Activated T-cell treated with anti-CD3 and anti-CD28 coated beads, Interleukin-2, amount 50 U/mL, for 72 hours (primary cell): ENCODE results near the gene POLD1. TPM values are rescaled to one million over a fixed set of nuclear protein-coding genes. Genes with fewer than 3 reads are reported as not detected.
A peak's percentile ranks its signal among the peaks of the same experiment; 100 is the strongest.
"Not testable (repeated sequence)": the region's sequence is repeated elsewhere in the genome, so short reads cannot be mapped to it uniquely, and the experiment has no call there.

Experiments
- ATAC-seq, 2 donors: fragments of 150-1000 bp; cut with Tn5 transposase; replicated peaks in 1 of 2; 2 replicates each; pipeline ENCODE4 v1.10.0; 2021; ENCODE audit warnings: moderate library complexity in 2 of 2, mild to moderate bottlenecking in 1 of 2
- DNase-seq, 2 donors: peaks; one replicate each; pipeline ENCODE4 v3.0.0; 2021 to 2022; ENCODE audit warnings: mixed read lengths in 1 of 2
- H3K27ac Mint-ChIP-seq: one replicate; pipeline ENCODE4 v1.8.0; 2022; ENCODE audit warnings: mild to moderate bottlenecking, moderate library complexity, mixed read lengths
- H3K27me3 Mint-ChIP-seq: one replicate; pipeline ENCODE4 v1.8.0; 2022; ENCODE audit warnings: low read depth, mixed read lengths
- H3K36me3 Mint-ChIP-seq, 2 donors: one replicate each; pipeline ENCODE4 v1.8.0; 2022; ENCODE audit warnings: mixed read lengths in 2 of 2, mild to moderate bottlenecking in 1 of 2; ENCODE audit not compliant: insufficient read depth in 2 of 2
- H3K4me1 Mint-ChIP-seq: one replicate; pipeline ENCODE4 v1.8.0; 2022; ENCODE audit warnings: low read depth, mixed read lengths
- H3K4me3 Mint-ChIP-seq, 2 donors: one replicate each; pipeline ENCODE4 v1.8.0; 2022; ENCODE audit warnings: mild to moderate bottlenecking in 2 of 2, mixed read lengths in 2 of 2, moderate library complexity in 2 of 2
- H3K9me3 Mint-ChIP-seq, 2 donors: one replicate each; pipeline ENCODE4 v1.8.0; 2022; ENCODE audit warnings: mixed read lengths in 2 of 2
- total RNA-seq, 2 donors: library from RNA; stranded (reverse); gene quantifications; one replicate each; pipeline ENCODE4 v1.2.3, GENCODE V29; 2022

POLD1 gene
- 100 to 1,000 TPM; 133 to 162 TPM for total RNA-seq

GRCh38 chr19:50383852-50384684 is at the start of gene POLD1:
TSS of gene POLD1 (plus strand) at chr19:50384347. CDS start at chr19:50398852, 14,505 bp downstream.
- H3K36me3 Mint-ChIP-seq = peaks cover 12 to 27% of the 10 kb centered on the region in 2 donors
- H3K4me1 Mint-ChIP-seq = peaks cover 46% of the 10 kb centered on the region
- peak within 1 kb of the TSS; percentile 74 for H3K27ac Mint-ChIP-seq
- ATAC-seq (peak; percentile 90 to 92), DNase-seq (peak; percentile 99)
- no peaks in the 10 kb centered on the region for H3K9me3 Mint-ChIP-seq
- H3K4me3 Mint-ChIP-seq = peak within 1 kb of the TSS; percentile 88 to 98
- H3K27me3 Mint-ChIP-seq = no peaks in the 10 kb centered on the region

- ATAC-seq (no peak), DNase-seq (no peak)
- Mint-ChIP-seq H3K36me3 (peaks cover 7 to 17% of the 10 kb centered on the region in 2 donors), H3K4me3 (peak overlapping the region; percentile 59 to 72), H3K27me3 (peaks cover 45% of the 10 kb centered on the region), H3K4me1 (peaks cover 53% of the 10 kb centered on the region), H3K9me3 (peaks cover 0 to 5% of the 10 kb centered on the region in 2 donors), H3K27ac (peak overlapping the region; percentile 7)
Measured at GRCh38 chr19:50334741-50335421, 49.3 kb upstream of the POLD1 start.

DNA sequence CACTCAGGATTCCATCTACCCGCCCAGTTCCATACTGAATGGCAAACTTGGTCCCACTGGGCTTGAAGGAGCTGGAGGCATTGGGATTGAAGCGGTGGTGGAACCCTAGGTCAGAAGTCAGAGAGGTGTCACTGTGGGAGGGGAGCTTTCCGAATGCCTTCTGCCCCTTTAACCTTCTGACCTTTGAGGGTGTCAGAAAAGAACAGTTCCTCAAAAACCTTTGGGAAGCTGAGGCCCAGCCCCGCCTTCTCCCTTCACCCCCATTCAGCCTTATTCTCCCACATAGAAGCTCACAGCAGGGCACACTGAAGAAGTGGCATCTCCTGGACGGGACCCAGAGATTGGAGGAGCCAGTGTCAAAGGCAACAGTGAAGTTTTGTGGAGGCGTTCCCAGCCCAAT is 47.1 kb upstream of the POLD1 start:
- Mint-ChIP-seq H3K27me3 (peaks cover 30% of the 10 kb centered on the region), H3K4me1 (peaks cover 34% of the 10 kb centered on the region), H3K36me3 (peaks cover 3 to 12% of the 10 kb centered on the region in 2 donors)
- DNase-seq, H3K4me3 Mint-ChIP-seq, H3K9me3 Mint-ChIP-seq, ATAC-seq, H3K27ac Mint-ChIP-seq: not testable (repeated sequence)

GRCh38 chr19:50340331-50340730 is 43.8 kb upstream of the POLD1 start:
- Mint-ChIP-seq H3K4me1 (peaks cover 25% of the 10 kb centered on the region), H3K9me3 (peaks cover 0 to 2% of the 10 kb centered on the region in 2 donors), H3K27me3 (peaks cover 15% of the 10 kb centered on the region), H3K4me3 (no peak overlapping the region), H3K36me3 (peaks cover 10 to 20% of the 10 kb centered on the region in 2 donors), H3K27ac (no peak overlapping the region)
- DNase-seq = no peak
- ATAC-seq = no peak

DNA sequence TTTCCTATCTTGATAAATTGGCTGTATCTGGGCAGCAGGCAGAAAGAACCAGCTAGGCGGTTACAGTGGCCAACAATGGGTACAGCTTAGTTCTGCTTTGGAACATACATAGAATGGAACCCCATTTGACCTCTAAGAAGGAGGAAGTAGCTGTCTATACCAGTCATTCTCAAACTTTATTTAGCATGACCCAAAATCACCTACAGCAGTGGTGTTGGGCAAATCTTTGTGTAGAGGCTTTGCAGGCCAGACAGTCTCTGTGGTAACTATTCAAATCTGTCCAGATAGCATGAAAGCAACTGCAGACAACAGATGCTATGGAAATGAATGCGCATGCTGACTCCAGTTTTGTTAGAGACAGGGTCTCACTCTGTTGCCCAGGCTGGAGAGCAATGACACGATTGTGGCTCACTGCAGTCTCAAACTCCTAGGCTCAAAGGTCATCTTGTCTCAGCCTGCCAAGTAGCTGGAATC is 43.0 kb upstream of the POLD1 start:
- H3K36me3 Mint-ChIP-seq = peaks cover 7 to 18% of the 10 kb centered on the region in 2 donors
- peaks cover 0 to 2% of the 10 kb centered on the region in 2 donors for H3K9me3 Mint-ChIP-seq
- peaks cover 7% of the 10 kb centered on the region for H3K27me3 Mint-ChIP-seq

DNA sequence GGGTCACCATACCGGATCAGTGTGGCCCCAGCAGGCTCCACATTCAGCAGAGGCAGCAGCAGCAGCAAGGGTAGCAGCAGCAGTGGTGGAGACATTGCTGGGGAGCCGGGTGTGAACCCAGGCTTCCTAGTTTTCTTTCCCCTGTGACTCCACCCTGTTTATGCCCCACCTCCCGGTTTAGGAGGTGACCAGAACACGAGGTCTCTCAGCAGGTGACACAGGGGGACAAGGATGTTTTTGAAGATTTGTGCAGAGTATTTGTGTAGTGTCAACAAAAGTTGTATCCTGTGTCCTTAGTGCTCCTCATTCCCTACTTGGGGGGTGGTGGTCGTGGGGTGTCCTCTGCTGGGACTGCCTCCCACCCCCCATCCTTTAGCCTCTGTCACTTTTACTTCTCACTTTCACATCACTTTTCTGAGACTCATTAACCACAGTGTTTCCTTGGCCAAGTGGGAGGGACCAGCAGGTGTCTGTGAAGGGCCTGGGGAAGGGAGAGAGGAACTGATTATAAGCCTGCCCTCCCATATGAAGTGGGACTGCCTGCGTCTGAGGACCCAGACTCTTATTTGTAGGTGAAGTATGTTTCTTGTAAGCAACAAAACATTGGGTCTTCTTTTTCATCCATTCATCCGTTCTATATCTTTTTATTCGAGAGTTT is 39.4 kb upstream of the POLD1 start:
- peaks cover 0 to 2% of the 10 kb centered on the region in 2 donors for H3K9me3 Mint-ChIP-seq
- peak overlapping the region; percentile 23 to 63 for H3K4me3 Mint-ChIP-seq
- ATAC-seq (peak in 1 of 2 donors; percentile 20), DNase-seq (no peak)
- H3K27me3 Mint-ChIP-seq = no peaks in the 10 kb centered on the region
- H3K27ac Mint-ChIP-seq = no peak overlapping the region
- peaks cover 61% of the 10 kb centered on the region for H3K4me1 Mint-ChIP-seq
- H3K36me3 Mint-ChIP-seq = peaks cover 7 to 17% of the 10 kb centered on the region in 2 donors

More for the DNA sequence above, 43.0 kb upstream of the POLD1 start:
- ATAC-seq (peak; percentile 73 to 79), DNase-seq (no peak)
- Mint-ChIP-seq H3K4me1 (peaks cover 26% of the 10 kb centered on the region), H3K27ac (no peak overlapping the region), H3K4me3 (peak overlapping the region in 1 of 2 donors; percentile 59)

DNA sequence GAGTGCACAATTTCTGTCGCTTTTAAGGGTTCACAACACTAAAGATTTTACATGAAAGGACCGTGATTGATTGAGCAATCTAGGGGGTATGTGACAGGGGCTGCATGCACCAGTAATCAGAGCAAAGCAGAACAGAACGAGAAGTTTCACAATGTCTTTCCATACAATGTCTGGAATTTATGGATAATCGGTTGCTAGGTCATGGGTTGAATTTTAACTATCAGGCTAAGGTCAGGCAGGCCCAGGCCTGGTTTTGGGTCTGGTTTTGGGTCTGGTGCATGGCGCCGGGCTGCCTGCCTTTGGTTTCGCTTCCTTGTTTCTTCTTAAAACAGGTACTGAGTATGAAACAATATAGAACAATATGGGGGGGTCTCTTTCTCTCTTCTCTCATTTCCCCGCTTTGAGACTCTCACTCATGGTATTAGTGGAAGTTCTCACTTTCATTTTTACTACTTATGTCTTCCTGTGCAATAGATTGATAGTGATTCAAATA is 37.0 kb upstream of the POLD1 start:
- H3K9me3 Mint-ChIP-seq, H3K27me3 Mint-ChIP-seq: not testable (repeated sequence)
- Mint-ChIP-seq H3K27ac (peak overlapping the region; percentile 74), H3K36me3 (peaks cover 7 to 17% of the 10 kb centered on the region in 2 donors), H3K4me1 (peaks cover 61% of the 10 kb centered on the region), H3K4me3 (peak overlapping the region; percentile 70 to 80)
- ATAC-seq (peak; percentile 88), DNase-seq (peak in 1 of 2 donors; percentile 57)

- Mint-ChIP-seq H3K27me3 (no peaks in the 10 kb centered on the region), H3K36me3 (peaks cover 5 to 9% of the 10 kb centered on the region in 2 donors), H3K4me1 (peaks cover 52% of the 10 kb centered on the region), H3K27ac (peak overlapping the region; percentile 31), H3K9me3 (no peaks in the 10 kb centered on the region), H3K4me3 (peak overlapping the region in 1 of 2 donors; percentile 12)
- ATAC-seq (no peak), DNase-seq (no peak)
Measured at GRCh38 chr19:50349277-50350057, 34.7 kb upstream of the POLD1 start.

- no peaks in the 10 kb centered on the region for H3K27me3 Mint-ChIP-seq
- no peak overlapping the region for H3K27ac Mint-ChIP-seq
- DNase-seq (no peak), ATAC-seq (no peak)
- no peak overlapping the region for H3K4me3 Mint-ChIP-seq
- peaks cover 30% of the 10 kb centered on the region for H3K4me1 Mint-ChIP-seq
- no peaks in the 10 kb centered on the region for H3K36me3 Mint-ChIP-seq
- no peaks in the 10 kb centered on the region for H3K9me3 Mint-ChIP-seq
Measured at GRCh38 chr19:50352242-50352641, 31.9 kb upstream of the POLD1 start.

DNA sequence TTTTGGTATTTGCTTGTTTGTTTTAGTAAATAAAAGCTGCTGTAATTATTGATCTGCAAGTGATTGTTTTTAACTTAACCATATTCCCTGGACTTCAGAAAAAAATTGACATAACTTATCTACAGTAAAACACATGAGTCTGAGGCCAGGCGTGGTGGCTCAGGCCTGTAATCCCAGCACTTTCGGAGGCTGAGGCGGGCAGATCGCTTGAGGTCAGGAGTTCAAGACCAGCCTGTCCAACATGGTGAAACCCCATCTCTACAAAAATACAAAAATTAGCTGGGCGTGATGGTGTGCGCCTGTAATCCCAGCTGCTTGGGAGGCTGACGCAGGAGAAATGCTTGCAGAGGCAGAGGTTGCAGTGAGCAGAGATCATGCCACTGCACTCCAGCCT is 30.7 kb upstream of the POLD1 start:
- H3K27ac Mint-ChIP-seq, H3K27me3 Mint-ChIP-seq, H3K9me3 Mint-ChIP-seq, H3K36me3 Mint-ChIP-seq, H3K4me3 Mint-ChIP-seq, DNase-seq, ATAC-seq: not testable (repeated sequence)
- H3K4me1 Mint-ChIP-seq = peaks cover 26% of the 10 kb centered on the region

- Mint-ChIP-seq H3K9me3 (peaks cover 4% of the 10 kb centered on the region in 2 donors), H3K36me3 (peaks cover 16 to 23% of the 10 kb centered on the region in 2 donors), H3K4me1 (peaks cover 46% of the 10 kb centered on the region), H3K27ac (peak overlapping the region; percentile 91), H3K4me3 (peak overlapping the region; percentile 80 to 91), H3K27me3 (no peaks in the 10 kb centered on the region)
- ATAC-seq = no peak
- DNase-seq = no peak
Measured at GRCh38 chr19:50356691-50357177, 27.4 kb upstream of the POLD1 start.
